Measurements from ENCODE around the gene FAS.

DNA sequence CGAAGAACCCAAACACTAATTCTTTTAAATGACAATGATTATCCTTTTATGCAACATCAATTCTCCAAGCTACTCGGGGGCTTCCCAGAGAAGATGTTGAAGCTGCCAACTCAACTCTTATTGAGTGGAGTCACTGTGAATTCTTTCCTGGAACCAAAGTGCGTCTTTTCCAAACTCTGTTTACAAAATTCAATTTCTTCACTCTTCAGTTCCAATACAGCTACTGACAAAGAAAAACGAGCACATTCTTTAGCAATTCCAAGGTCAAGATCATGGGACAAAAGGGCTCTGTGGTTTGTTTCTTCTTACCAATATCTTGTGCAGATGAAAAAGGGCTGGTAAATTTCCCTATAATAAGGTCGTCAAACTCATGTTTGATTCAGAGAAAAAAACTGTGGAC, 74.2 kb downstream of the FAS start:
- TF ChIP-seq, protein P1, sequence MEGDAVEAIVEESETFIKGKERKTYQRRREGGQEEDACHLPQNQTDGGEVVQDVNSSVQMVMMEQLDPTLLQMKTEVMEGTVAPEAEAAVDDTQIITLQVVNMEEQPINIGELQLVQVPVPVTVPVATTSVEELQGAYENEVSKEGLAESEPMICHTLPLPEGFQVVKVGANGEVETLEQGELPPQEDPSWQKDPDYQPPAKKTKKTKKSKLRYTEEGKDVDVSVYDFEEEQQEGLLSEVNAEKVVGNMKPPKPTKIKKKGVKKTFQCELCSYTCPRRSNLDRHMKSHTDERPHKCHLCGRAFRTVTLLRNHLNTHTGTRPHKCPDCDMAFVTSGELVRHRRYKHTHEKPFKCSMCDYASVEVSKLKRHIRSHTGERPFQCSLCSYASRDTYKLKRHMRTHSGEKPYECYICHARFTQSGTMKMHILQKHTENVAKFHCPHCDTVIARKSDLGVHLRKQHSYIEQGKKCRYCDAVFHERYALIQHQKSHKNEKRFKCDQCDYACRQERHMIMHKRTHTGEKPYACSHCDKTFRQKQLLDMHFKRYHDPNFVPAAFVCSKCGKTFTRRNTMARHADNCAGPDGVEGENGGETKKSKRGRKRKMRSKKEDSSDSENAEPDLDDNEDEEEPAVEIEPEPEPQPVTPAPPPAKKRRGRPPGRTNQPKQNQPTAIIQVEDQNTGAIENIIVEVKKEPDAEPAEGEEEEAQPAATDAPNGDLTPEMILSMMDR (conservative IDR thresholded peaks at IDR 0.05; ENCODE audit: low read length), result no peak
- no peak for TF ChIP-seq EZH2phosphoT487 (IDR thresholded peaks at IDR 0.05; ENCODE audit: borderline replicate concordance)

Measured in Loucy (cell line).